NCI-H1417 (cell line): ENCODE results near the gene TSPYL4.
A peak's percentile ranks its signal among the peaks of the same experiment; 100 is the strongest.

Experiments
- DNase-seq, 3 experiments: peaks; one replicate each; lab custom pipeline; 2025; lab: John Stamatoyannopoulos, UW

TSPYL4 gene

DNA sequence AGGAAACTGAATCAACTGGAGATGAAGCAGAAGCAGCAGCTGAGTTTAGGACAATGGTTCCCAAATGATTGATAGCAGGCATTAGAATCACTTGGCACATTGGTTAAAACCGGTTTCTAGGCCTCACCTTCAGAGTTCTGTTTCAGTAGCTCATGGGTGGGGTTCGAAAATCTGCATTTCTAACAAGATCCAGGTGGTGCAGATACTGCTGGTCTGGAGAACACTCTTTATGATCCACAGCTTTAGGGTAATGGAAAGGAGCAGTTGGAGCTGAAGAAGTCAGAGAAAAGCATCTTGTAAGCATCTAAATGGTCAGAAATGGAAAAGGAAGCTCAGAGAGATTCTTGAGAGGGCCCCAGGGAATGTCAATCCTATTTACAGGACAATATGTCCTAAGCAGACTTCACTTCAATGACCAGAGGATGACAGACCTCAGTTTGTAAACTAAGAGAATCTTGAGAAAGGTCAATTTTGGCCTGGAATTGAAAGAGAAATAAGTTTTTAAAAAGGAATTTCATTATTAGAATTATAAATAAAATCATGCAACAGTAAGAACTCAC lies 17.4 kb upstream of the TSPYL4 start:
- no peak for DNase-seq

DNA sequence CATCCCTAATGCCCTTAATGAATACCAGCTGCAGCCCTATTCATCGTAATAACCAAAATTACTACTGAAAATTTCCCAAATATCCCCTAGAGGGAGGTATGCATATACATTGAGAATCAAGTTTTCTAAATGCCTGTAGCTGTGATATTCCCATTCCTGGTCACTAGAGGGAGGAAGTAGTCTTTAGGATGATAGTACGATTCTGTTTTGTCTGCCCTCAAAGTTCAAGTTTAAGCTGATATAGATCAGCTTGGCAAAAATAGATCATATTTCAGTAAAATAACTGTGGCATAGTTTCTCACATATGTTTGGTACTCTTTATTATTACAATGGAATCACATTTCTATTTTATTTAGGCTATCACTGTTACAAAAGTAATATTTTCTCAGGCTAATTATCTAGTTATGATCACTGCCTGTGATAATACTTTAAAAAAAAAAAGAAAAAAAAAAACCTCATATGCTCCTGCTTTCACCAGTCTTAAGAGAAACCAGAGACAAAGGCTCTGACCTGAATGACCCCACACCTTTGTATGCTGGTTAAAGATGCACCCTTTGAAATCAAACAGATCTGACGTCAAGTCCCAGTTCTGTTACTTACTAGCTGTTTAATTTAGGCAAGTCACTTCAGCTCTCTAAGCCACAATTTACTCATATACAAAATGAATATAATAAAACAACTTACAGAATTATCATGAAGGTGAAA lies 14.9 kb upstream of the TSPYL4 start:
- peak; percentile 52 to 82 (median 53) for DNase-seq

DNA sequence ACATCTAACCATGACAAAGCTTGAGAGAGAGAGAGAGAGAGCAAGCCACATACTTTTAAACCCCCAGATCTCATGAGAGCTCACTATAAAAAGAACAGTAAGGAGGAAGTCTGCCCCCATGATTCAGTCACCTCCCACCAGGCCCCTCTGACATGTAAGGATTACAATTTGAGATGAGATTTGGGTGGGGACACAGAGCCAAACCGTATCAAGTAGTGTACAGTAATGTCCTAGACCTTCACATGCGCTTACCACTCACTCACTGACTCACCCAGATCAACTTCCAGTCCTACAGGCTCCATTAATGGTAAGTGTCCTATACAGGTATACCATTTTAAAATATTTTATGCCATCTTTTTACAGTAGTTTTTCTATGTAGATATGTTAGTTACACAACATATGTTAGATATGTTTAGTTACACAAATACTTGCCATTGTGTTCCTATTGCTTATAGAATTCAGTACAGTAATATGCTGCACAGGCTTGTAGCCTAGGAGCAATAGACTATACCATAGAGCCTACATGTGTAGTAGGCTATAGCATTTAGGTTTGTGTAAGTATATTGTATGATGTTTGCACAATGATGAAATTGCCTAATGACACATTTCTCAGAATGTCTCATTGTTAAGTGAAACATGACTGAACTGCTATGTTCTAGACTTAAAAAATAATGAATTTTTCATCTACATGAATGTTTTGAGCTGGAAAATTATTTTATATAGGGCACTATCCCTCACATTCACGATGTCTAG lies 14.1 kb upstream of the TSPYL4 start:
- no peak for DNase-seq

DNA sequence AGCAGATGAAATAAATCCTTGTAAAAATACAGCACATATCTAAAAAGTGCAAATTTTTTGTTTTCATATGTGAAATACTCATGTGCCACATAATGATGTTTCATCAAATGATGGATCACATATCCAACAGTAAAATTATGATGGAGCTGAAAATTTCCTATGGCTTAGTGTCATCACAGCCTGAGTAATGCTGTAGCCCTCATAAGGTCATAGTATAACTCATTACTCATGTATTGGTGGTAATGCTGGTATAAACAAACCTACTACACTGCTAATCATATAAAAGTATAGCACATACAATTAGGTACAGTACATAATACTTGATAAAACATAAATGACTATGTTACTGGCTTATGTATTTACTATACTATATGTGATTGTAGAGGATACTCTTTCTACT lies 12.9 kb upstream of the TSPYL4 start:
- no peak for DNase-seq

DNA sequence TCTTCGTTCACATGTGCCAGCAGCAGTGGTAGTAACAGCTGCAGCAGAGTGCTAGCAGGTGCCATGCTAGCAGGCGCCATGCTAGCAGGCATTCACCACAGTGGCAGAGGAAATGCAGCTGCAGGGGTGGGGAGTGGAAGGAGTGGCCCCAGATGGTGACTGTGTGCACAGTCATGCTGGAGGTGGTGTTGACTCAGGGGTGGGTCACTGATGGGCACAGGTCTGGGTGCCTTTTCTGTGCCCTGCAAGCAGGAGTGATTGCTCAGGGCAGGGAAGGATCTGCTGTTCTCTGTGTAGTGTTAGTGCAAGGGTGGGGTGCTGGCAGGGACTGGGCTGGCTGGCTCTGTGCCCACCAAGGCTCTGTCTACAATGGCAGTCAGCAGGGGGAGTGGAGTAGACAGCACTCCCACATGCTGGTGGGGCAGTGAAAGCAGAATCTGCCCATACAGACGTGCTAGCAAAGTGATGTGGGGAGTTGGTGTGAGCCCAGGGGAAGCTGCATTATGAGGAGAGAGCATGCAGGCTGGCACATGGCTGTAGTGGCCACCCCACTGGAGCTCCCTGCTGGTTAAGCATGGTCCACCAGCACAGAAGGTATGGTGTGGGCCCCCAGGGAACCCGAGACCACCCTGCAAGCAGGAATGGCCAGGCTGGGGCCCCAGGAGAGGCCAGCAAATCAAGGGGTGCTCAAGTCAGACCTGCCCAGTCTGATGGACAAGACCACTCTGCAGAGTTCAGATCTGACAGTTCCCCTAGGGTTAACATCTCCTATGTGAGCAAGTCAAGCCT lies 11.4 kb upstream of the TSPYL4 start:
- peak in 1 of 3 experiments; percentile 10 for DNase-seq

DNA sequence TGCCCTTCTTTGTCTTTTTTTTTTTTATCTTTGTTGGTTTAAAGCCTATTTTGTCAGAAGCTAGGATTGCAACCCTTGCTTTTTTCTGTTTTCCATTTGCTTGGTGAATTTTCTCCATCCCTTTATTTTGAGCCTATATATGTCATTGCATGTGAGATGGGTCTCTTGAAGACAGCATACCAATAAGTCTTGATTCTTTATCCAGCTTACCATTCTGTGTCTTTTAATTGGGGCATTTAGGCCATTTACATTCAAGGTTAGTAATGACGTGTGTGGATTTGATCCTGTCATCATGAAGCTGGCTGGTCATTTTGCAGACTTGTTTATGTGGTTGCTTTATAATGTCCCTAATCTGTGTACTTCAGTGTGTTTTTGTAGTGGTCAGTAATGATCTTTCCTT lies 9.5 kb upstream of the TSPYL4 start:
- DNase-seq: no peak

DNA sequence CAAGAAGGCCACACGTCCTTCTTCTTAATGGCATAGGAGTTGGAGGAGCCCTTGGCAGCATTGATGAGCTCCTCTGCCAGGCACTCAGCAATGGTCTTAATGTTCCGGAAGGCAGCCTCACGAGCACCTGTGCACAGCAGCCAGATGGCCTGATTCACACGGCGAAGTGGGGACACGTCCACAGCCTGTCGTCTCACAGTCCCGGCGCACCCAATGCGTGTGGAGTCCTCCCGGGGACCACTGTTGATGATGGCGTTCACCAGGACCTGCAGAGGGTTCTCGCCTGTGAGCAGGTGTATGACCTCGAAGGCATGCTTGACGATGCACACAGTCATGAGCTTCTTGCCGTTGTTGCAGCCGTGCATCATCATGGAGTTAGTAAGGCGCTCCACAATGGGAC lies 4.6 kb upstream of the TSPYL4 start:
- no peak for DNase-seq

DNA sequence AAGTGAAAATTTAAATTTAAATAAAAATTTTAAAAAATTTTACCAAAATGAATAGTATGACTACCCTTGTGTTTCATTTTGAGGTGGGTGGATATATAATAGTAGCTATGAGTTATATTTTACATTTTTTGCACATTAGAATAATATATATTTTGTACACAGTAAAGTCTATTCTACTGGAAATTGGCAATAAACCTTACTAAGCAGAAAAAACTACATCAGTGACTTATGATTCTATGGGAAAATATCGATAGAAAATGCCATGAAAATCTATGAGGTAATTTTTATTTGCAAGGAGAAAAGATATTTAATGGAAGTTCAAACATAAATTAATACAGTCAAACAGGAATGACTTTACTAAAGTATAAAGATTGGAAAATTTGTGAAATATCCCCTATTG lies 2.8 kb upstream of the TSPYL4 start:
- no peak for DNase-seq

DNA sequence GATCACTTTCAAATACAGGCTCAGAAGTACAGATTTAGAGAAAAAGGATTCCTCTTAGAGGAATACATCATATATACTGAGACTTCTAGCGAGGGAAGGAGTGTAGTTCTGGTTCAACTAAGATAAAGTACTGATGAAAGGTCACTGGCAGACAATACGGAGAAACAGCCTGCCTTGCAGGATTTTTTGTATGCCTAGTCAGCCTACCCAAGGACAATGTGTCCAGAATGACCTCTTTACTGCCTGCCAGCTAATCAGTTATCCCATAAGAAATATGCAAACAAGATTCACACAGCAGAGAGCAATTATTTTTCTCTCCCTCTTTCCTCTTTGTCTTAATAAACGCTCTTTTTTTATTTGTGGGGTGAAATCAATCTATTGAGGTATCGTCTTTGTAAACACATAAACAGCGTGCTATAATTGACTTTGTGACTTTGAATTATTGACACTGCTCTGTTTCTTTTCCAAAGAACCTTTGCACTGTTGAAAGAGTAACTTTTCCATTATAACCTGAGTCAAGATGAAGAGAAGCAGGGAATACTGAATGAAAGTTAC lies 1.4 kb upstream of the TSPYL4 start:
- peak in 2 of 3 experiments; percentile 3 to 48 for DNase-seq

DNA sequence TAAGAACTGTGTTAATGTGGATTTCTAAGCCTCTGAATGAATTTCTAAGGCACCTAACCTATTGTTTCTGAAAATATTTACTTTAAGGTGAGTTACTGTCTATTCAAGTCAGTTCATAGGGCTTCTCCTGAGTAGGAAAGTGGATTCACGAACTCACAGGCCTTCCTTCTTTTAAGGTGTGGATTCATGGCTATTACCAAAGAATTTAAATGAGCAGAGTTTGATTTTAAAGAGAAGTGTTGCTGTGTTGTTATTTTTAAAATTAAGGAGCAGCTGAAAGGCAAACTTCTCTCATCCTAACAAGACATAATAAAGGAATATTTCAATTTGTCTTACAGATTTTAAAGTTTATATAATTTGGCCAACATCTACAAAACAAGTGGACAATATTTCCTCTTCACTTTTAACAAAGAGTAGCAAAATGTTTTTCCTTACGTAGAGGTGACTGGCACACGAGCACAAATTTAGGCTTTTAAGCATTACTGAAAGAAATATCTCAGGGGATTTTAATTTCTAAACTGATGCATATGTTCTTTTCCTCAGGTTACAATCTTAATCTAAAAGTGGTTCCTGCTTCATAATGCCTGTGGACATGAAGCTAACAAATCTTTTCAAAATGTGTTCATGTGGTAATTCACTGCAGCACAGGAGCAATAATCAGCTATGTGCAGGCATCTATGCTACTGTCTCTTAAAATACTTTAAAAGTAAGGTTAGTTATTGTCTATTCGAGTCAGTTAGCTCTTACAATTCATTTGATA lies 602 bp upstream of the TSPYL4 start:
- peak in 1 of 3 experiments; percentile 54 for DNase-seq

DNA sequence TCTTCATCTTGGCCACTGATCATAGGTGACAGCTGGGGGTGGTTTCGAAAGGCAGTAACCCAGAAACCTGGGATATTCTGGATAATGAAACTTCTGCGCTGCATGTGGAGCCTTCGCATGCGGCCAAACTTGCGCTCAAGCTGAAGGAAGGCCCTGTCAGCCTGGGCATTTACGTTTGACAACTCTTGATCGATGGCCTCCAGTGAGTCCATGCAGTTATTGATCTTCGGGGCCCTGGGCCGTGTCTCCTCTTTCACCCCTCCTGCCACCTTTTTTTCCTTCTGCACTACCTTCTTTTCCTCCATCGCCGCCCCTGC lies 729 bp downstream of the TSPYL4 start:
- DNase-seq: no peak

DNA sequence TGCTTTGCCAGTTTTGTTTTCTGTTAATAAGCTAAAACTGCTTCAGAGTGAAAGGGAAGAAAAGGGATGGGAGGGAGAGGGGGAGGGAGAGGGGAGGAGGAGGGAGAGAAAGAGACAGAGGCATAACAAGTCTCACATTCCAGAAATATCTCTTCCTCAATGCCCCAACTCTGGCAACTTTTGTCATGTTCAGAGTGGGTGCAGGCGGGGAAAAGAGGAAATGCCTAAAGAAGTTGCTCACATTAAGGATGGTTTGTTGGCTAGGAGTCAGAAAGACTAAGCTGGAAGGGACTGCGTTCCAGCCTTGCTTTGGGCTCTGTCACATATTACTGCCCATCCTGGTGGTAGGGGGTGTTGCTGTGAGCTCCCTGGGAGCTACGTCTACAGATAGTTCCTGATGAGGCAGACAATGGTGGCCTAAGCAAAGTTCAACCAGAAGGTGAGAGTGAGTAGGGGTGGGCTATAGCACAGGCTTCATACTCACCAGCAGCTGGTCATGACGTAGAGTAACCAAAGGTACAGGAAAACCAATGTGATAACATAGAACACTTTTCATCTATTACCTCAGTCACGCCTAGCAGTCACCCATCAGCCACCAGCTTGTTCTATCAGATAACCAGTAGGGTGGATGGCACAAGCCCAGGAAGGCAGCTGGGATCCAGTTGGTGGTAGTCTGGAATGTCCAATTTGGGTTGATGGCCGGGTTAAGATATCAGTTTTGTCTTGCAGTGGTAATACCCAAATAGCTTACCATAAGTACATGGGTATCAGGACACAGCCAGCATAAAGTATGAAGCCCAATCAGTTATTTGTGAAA lies 2.1 kb downstream of the TSPYL4 start:
- DNase-seq: no peak

DNA sequence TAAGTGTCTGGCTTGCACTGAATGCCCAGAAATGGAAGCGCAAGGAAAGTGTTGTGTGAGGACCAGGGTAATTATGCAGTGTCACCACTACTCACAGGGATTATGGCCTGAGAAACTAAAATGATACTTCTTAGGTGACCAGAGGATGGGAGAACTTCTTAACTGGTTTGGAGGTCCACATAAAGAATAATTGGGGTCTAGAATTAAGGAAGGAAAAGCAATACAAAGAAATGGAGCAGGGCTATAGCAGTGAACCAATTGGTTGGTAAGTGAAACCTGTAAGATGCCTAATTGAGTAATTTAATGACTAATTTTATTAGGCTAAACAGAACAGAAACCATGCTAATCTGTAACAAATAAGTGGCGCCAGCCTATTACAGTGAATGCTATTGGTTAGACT lies 5.3 kb downstream of the TSPYL4 start:
- no peak for DNase-seq

DNA sequence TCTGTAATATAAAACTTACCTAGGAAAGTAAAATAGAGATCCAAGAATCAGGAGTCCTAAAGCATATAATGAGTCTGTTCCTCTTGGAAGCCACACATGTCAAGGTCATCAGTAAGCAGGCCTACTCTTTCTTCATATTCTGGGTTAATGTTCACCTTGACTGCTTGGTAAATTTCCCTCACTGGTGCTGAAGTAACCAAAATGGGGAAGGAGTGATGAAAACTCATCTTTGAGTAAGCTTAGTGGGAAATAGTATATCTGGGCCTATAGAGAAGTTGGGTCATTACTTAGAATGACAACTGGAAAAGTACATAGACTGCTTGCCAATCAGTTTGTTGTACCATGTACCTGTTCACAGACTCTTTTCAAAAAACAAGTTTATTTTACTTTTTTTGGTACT lies 6.6 kb downstream of the TSPYL4 start:
- no peak for DNase-seq

DNA sequence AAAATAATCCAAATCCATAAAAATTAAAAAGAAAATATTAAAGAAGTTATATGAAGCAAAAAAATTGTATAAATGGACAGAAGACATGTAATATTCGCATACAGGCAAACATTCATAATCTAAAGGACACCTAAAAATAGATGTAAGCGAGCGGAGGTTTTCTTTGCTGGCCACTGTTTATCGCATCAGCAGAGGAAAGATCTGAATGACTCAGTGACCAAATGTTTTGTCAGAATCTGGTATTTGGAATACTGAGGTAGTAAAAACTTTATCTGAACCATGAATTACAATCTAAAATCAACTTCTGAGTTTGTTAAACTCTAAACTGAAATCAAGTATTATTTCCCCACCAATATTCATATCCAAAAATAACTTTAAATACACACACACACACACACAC lies 7.8 kb downstream of the TSPYL4 start:
- DNase-seq: no peak

DNA sequence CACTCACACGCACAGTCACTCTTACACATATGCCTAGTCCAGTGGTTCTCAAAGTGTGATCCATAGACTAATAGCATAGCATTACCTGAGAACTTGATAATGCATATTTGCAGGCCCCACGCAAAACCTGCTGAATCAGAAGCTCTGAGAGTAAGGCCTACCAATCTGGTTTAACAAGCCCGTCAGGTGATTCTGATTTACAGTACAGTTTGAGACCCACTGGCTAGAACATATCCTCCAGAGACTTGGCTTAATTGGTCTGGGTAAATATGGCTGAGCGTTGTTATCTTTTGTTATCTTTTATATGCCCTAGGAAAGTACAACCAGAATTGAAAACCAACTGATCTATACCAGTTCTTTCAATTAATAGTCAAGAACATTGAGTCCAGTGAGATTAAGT lies 9.6 kb downstream of the TSPYL4 start:
- DNase-seq: peak in 2 of 3 experiments; percentile 19 to 67

DNA sequence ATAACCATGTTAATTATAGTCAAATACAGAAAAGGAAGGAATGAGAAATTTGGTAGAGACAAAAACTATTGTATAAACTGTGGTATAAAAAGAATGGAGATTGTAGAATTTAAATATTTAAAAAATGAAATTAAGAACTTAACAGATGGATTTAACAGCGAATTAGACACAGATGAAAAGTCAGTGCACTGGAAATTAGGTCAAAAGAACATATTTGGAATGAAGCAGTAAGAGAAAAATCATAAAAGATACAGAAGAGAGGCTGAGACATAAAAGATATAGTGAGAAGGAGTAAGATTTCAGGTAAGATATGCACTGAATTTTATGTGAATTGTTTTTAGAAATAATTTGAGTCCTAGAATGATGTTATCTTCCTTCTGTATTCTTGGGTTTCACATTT lies 14.0 kb downstream of the TSPYL4 start:
- DNase-seq: no peak

DNA sequence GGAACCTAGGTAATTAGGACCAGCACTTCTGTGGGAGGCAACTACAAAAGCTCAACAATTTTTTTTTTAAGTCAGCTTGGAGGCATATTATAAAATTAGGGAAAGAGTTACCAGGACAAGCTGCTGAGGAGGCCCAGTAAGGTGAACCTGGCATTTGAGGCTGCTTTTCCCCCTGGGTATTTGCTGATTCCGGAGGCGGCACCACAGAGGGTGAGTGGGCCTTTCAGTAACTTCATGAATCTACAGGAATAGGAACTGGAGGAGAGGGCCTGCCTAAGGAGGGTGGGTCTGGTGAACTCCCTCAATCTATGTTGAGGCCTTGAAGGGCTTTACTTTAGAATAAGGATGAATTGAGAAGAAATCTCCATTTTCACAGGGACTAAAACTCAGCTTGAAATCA lies 14.6 kb downstream of the TSPYL4 start:
- DNase-seq: no peak

DNA sequence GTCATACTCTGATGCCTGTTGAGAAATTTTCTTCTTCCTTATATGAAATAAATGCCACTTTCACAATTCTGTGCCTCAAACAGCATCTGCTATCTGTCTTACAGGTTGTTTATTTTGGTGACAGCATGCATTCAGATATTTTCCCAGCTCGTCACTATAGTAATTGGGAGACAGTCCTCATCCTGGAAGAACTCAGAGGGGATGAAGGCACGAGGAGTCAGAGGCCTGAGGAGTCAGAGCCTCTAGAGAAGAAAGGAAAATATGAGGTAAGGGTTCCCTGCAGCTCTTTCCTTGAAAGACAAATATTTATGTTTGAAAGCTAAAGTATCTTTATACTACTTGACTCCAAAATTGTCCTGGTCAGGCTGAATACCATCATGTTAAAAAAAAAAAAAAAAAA lies 15.8 kb downstream of the TSPYL4 start:
- no peak for DNase-seq

DNA sequence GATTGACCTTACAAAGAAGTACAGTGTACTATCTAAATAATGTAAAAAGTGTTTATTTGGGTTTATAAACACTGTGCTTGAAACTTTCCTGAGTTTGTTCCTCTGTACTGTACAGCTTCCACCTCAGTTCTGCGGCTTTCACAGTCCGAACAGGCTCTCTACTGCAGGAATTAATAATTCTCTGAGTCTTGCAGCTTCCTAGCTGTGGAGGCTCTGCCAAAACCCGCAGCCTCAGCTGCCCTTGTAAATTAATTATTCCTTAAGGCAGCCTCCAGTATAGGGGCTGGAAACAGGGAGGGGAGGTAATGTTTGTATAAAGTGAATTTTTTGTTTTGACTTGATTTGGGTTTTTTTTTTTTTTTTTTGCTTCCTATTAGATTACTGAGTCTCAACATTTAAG lies 19.2 kb downstream of the TSPYL4 start:
- no peak for DNase-seq
